ENCODE results near the gene STXBP5. TPM values are rescaled to one million over a fixed set of nuclear protein-coding genes. Genes with fewer than 3 reads are reported as not detected.

Gene STXBP5
- total RNA-seq, 2 experiments from 2014 or later, result 14.4 to 15.0 TPM

DNA sequence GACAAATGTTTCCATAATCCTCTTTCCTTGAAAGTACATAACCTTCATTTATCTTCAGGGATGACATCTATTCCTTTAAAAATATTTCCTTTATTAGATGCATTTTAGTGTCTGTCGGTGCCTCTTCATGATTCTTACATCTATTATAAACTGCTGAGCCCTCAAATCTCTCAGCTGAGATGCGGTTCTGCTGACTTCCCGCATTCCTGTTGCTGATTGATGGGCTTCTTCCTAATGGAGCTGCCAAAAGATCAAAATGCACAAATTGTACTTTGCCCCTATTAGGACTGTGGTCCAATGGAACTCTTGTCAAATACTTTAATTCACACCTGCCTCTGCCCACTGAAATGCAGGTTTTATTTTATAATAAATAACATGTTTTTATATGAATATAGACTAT is 225.6 kb downstream of the STXBP5 start:
- intact Hi-C loops (cut with DNase I, micrococcal nuclease), result no loop called here
- Mint-ChIP-seq H3K27ac (no peak overlapping the region), H3K4me3 (no peak overlapping the region), H3K27me3 (no peaks in the 10 kb centered on the region), H3K36me3 (ENCODE audit: low read depth) (no peaks in the 10 kb centered on the region), H3K9me3 (ENCODE audit: low read depth) (no peaks in the 10 kb centered on the region), H3K4me1 (no peaks in the 10 kb centered on the region)
- ATAC-seq (no peak), DNase-seq (no peak)
- POLR2A ChIA-PET, result no interaction called here
- CTCF ChIA-PET, result no interaction called here

DNA sequence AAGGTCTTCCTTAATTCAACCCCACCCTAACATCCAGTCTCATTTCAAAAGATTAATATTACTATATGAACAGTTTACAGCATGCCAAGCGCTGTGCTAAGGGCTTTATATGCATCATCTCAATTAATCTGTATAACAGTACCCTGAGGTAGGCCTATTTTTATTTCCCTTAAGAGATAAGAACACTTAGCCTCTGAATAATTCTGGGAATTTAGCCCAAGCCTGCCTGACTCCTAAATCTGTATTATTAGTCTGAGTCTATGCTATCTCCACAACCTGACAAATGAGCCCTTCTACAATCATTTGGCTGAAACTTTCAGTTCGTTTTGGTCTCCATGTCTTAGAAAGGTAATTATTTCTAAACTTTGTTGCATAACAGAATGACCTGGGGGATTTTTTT is 226.6 kb downstream of the STXBP5 start:
- H3K27me3 Mint-ChIP-seq, result peaks cover 4% of the 10 kb centered on the region
- no peaks in the 10 kb centered on the region for H3K9me3 Mint-ChIP-seq (ENCODE audit: low read depth)
- no peak for ATAC-seq
- CTCF ChIA-PET, result no interaction called here
- no peaks in the 10 kb centered on the region for H3K36me3 Mint-ChIP-seq (ENCODE audit: low read depth)
- H3K4me3 Mint-ChIP-seq, result no peak overlapping the region
- H3K4me1 Mint-ChIP-seq, result no peaks in the 10 kb centered on the region
- POLR2A ChIA-PET, result no interaction called here
- no peak overlapping the region for H3K27ac Mint-ChIP-seq
- intact Hi-C loops (cut with DNase I, micrococcal nuclease), result no loop called here
- no peak for DNase-seq

DNA sequence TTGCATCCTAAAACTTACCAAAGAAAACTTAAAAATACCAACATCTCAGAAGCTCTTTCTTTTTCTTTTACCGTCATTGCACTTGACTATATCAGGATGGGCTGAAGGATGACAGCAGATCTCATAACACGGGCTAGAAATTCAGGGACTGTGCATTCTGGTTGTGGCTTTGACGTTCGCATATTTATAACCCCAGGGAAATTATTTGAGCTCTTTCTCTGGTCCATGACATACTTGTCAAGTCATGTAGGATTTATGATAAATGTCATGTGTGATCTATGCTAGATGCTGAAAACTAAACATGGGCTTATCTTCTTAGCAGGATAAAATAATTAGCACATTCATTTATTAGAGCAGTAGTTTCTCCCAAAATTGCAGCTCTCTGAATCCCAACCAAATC is 229.9 kb downstream of the STXBP5 start:
- intact Hi-C loops (cut with DNase I, micrococcal nuclease), result no loop called here
- ATAC-seq, result no peak
- H3K27me3 Mint-ChIP-seq, result peaks cover 6% of the 10 kb centered on the region
- H3K9me3 Mint-ChIP-seq (ENCODE audit: low read depth), result no peaks in the 10 kb centered on the region
- H3K4me3 Mint-ChIP-seq, result no peak overlapping the region
- no peaks in the 10 kb centered on the region for H3K4me1 Mint-ChIP-seq
- CTCF ChIA-PET, result no interaction called here
- POLR2A ChIA-PET, result no interaction called here
- H3K27ac Mint-ChIP-seq, result no peak overlapping the region
- DNase-seq, result no peak
- H3K36me3 Mint-ChIP-seq (ENCODE audit: low read depth), result no peaks in the 10 kb centered on the region

DNA sequence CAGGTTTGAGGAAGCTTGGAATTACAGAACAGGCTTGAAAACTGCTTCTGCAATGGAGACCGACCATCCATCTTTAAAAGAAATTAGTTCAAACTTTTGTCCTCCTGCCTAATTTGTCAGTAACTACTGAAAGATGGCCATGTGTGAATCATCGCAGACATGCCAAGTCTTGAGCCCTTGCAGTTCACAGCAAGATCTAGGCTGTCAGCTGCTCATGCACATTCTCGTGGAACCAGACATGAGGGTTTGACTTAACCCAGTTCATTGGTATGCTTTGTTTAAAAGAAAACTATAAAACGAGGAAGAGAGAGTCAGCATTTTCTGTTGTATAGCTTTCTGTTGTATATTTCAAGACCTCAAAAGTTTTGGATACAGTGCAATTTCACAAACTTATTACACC is 230.3 kb downstream of the STXBP5 start:
- Mint-ChIP-seq H3K27ac (no peak overlapping the region), H3K4me1 (no peaks in the 10 kb centered on the region), H3K27me3 (peaks cover 6% of the 10 kb centered on the region), H3K4me3 (no peak overlapping the region), H3K36me3 (ENCODE audit: low read depth) (no peaks in the 10 kb centered on the region), H3K9me3 (ENCODE audit: low read depth) (no peaks in the 10 kb centered on the region)
- DNase-seq (no peak), ATAC-seq (no peak)
- ChIA-PET CTCF (interaction anchor here (0.5 kb wide), 1 partner anchor 733 kb away, joined by 3 read pairs; no protein-coding TSS in a partner anchor), POLR2A (no interaction called here)
- intact Hi-C loops (cut with DNase I, micrococcal nuclease), result no loop called here

DNA sequence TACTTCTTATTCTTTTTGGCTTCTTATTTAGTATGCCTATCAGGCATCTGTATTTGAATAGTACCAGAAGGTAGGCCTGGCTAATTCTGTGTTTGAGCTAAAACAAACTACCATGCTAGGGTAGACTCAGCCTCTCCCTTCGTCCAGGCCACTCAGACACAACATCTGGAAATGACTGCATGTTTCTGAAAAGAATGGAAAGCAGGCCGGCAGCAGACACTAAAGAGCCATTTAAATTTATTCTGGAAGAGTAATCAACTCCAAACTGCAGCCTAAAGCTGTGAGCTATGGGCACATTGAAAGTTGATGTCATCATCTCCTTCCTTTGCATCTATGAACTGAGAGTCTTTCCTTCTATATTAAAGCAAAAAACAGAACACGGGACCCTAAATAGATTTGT is 233.4 kb downstream of the STXBP5 start:
- DNase-seq (no peak), ATAC-seq (no peak)
- no peak overlapping the region for H3K27ac Mint-ChIP-seq
- ChIA-PET CTCF (no interaction called here), POLR2A (no interaction called here)
- no peaks in the 10 kb centered on the region for H3K36me3 Mint-ChIP-seq (ENCODE audit: low read depth)
- H3K9me3 Mint-ChIP-seq (ENCODE audit: low read depth), result no peaks in the 10 kb centered on the region
- intact Hi-C loops (cut with DNase I, micrococcal nuclease), result no loop called here
- H3K4me3 Mint-ChIP-seq, result no peak overlapping the region
- H3K27me3 Mint-ChIP-seq, result peaks cover 8% of the 10 kb centered on the region
- no peaks in the 10 kb centered on the region for H3K4me1 Mint-ChIP-seq

DNA sequence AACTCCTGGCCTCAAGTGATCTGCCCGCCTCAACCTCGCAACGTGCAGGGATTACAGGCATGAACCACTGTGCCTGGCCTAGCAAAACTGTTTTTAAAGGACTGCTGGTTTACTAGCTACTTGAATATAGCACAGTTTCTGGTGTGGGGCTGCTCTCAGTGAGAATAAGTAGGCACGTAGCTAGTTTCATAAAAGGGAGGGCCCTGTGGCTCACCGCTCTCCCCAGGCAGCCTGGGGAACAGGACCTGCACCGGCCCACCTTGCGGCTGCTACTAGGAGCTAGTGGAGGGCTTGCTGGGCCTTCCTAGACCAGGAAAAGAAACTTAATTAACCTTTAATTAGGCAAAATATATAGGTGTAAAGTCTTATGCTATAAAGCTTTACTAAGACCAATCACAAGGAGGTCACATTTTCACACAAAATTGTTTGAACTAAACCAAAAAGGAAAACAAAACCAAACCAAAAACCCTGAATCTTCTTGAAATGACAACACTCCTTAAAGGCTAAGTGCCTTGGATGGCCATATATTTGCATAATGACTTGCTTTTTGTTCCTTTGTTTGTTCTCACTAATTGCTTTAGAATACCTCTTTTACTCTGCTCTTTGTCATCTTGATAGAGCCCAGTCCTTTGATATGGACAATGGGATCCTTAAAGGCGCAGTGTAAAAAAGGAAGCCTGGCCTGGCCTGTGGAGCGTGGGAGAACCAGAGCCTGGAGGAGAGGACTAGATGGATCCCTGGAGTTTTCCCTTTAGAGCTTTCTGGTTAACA is 234.7 kb downstream of the STXBP5 start:
- Mint-ChIP-seq H3K4me1 (no peaks in the 10 kb centered on the region), H3K4me3 (no peak overlapping the region), H3K27ac (no peak overlapping the region), H3K36me3 (ENCODE audit: low read depth) (no peaks in the 10 kb centered on the region), H3K27me3 (peaks cover 10% of the 10 kb centered on the region), H3K9me3 (ENCODE audit: low read depth) (no peaks in the 10 kb centered on the region)
- POLR2A ChIA-PET, result no interaction called here
- ATAC-seq (no peak), DNase-seq (no peak)
- intact Hi-C loops (cut with DNase I, micrococcal nuclease), result no loop called here
- CTCF ChIA-PET, result interaction anchor here (0.6 kb wide), 1 partner anchor 68 kb away, joined by 3 read pairs; no protein-coding TSS in a partner anchor

All from activated CD4-positive, alpha-beta T cell treated with anti-CD3 and anti-CD28 coated beads for 36 hours (primary cell).